H1 (cell line): ENCODE data around the gene PCDHGB3.
"Not testable (repeated sequence)": the region's sequence is repeated elsewhere in the genome, so short reads cannot be mapped to it uniquely, and the experiment has no call there.

ENCODE experiments used
- ASH2L ChIP-seq: fragments of 200-600, 300-600 bp; sonication (generic); IDR thresholded peaks from one replicate; pipeline ENCODE4 v1.7.1; 2017; ENCODE audit warnings: low read length
- CHD2 ChIP-seq: IDR thresholded peaks from 2 replicates; pipeline ENCODE4 v1.6.1; 2012; ENCODE audit warnings: low read length, improper control_type of control experiment
- EP300 ChIP-seq, 2 experiments: IDR thresholded peaks; 1 replicate in 1 of 2; 2 replicates in 1 of 2; pipeline ENCODE4 v1.6.1; 2011 to 2012; ENCODE audit warnings: low read depth in 2 of 2, low read length in 2 of 2, mild to moderate bottlenecking in 2 of 2, borderline replicate concordance in 1 of 2, inconsistent platforms in 1 of 2, moderate library complexity in 1 of 2
- POLR2A ChIP-seq, 2 experiments: IDR thresholded peaks; 1 replicate in 1 of 2; 2 replicates in 1 of 2; pipeline ENCODE4 v1.6.1; 2011; ENCODE audit warnings: low read depth in 2 of 2, low read length in 2 of 2, mild to moderate bottlenecking in 2 of 2; ENCODE audit errors: control extremely low read depth in 1 of 2
- RNF2 ChIP-seq: fragments of 200-900, 300-1000 bp; sonication (generic); IDR thresholded peaks from 2 replicates; pipeline ENCODE4 v1.7.1; 2016; ENCODE audit warnings: borderline replicate concordance, low read depth, mild to moderate bottlenecking, antibody characterized with exemption, low read length; ENCODE audit not compliant: poor library complexity, severe bottlenecking; ENCODE audit errors: missing control alignments
- RXRA ChIP-seq: IDR thresholded peaks from 2 replicates; pipeline ENCODE4 v1.6.1; 2011; ENCODE audit warnings: low read depth, mild to moderate bottlenecking, low read length, moderate library complexity; ENCODE audit not compliant: insufficient read depth
- SIN3A ChIP-seq, 2 experiments: IDR thresholded peaks in 1 of 2; conservative IDR thresholded peaks in 1 of 2; 2 replicates each; pipeline ENCODE4 v1.6.1; 2011 to 2012; ENCODE audit warnings: low read length in 2 of 2, improper control_type of control experiment in 1 of 2, low read depth in 1 of 2, mild to moderate bottlenecking in 1 of 2
- YY1 ChIP-seq: IDR thresholded peaks from 2 replicates; pipeline ENCODE4 v1.6.1; 2011; ENCODE audit warnings: low read depth, mild to moderate bottlenecking, low read length
- TF ChIP-seq, protein P1 (sequence below), 3 experiments: IDR thresholded peaks; 1 replicate in 2 of 3; 2 replicates in 1 of 3; pipeline versions ENCODE4 v1.5.1 to v1.6.1; 2011; ENCODE audit warnings: low read length in 3 of 3, mild to moderate bottlenecking in 3 of 3, inconsistent platforms in 2 of 3, low read depth in 1 of 3, moderate library complexity in 1 of 3; ENCODE audit not compliant: insufficient read depth in 1 of 3; ENCODE audit errors: control extremely low read depth in 1 of 3
- TF ChIP-seq, protein P2 (sequence below): IDR thresholded peaks from 2 replicates; pipeline ENCODE4 v1.6.1; 2012; ENCODE audit warnings: inconsistent platforms

DNA sequence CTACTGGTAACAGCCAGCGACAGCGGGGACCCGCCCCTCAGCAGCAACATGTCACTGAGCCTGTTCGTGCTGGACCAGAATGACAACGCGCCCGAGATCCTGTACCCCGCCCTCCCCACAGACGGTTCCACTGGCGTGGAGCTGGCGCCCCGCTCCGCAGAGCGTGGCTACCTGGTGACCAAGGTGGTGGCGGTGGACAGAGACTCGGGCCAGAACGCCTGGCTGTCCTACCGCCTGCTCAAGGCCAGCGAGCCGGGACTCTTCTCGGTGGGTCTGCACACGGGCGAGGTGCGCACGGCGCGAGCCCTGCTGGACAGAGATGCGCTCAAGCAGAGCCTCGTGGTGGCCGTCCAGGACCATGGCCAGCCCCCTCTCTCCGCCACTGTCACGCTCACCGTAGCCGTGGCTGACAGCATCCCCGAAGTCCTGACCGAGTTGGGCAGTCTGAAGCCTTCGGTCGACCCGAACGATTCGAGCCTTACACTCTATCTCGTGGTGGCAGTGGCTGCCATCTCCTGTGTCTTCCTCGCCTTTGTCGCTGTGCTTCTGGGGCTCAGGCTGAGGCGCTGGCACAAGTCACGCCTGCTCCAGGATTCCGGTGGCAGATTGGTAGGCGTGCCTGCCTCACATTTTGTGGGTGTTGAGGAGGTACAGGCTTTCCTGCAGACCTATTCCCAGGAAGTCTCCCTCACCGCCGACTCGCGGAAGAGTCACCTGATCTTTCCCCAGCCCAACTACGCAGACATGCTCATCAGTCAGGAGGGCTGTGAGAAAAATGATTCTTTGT lies 24.6 kb downstream of the PCDHGB3 start:
- TF ChIP-seq, protein P1, sequence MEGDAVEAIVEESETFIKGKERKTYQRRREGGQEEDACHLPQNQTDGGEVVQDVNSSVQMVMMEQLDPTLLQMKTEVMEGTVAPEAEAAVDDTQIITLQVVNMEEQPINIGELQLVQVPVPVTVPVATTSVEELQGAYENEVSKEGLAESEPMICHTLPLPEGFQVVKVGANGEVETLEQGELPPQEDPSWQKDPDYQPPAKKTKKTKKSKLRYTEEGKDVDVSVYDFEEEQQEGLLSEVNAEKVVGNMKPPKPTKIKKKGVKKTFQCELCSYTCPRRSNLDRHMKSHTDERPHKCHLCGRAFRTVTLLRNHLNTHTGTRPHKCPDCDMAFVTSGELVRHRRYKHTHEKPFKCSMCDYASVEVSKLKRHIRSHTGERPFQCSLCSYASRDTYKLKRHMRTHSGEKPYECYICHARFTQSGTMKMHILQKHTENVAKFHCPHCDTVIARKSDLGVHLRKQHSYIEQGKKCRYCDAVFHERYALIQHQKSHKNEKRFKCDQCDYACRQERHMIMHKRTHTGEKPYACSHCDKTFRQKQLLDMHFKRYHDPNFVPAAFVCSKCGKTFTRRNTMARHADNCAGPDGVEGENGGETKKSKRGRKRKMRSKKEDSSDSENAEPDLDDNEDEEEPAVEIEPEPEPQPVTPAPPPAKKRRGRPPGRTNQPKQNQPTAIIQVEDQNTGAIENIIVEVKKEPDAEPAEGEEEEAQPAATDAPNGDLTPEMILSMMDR (IDR thresholded peaks at IDR 0.05; ENCODE audit: control extremely low read depth in 1 of 3, insufficient read depth in 1 of 3, low read depth in 1 of 3, low read length in 3 of 3), result not testable (repeated sequence)
- TF ChIP-seq RXRA; RNF2; YY1; ASH2L; SIN3A (conservative IDR thresholded peaks at IDR 0.05 in 1 of 2, IDR thresholded peaks at IDR 0.05 in 1 of 2; ENCODE audit: low read depth in 1 of 2, low read length in 2 of 2); CHD2; EP300 (IDR thresholded peaks at IDR 0.05; ENCODE audit: borderline replicate concordance in 1 of 2, low read depth in 2 of 2, low read length in 2 of 2); POLR2A (IDR thresholded peaks at IDR 0.05; ENCODE audit: control extremely low read depth in 1 of 2, low read depth in 2 of 2, low read length in 2 of 2): not testable (repeated sequence)
- TF ChIP-seq, protein P2, sequence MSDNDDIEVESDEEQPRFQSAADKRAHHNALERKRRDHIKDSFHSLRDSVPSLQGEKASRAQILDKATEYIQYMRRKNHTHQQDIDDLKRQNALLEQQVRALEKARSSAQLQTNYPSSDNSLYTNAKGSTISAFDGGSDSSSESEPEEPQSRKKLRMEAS, result not testable (repeated sequence)
